Measurements from ENCODE around the gene MFRP. TPM values are rescaled to one million over a fixed set of nuclear protein-coding genes. Genes with fewer than 3 reads are reported as not detected.

The MFRP gene
- total and polyA plus RNA-seq, 9 donors: 0.11 TPM; not detected in 8

DNA sequence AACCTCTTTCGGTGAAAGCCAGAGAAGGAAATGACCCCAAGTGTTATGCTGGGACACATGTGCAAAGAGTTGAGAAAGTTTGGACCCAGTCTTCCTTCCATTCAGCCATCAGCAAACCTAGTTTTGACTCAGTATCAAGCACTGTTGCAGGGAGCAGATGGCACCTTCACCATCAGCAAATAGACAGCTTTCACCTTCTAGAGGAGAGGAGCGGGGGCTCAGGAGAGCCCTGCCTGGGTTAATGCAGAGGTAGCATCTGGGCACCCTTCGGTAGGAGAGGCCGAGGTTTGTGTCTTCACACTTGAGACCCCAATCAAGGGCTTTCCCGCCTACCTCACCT lies 16.2 kb upstream of the MFRP start:
- H3K27me3 ChIP-seq: no peaks in the 10 kb centered on the region
- H3K36me3 ChIP-seq: no peaks in the 10 kb centered on the region
- no peaks in the 10 kb centered on the region for H3K9me3 ChIP-seq
- WGBS, 3 donors: 86 to 94% (median 92%) methylated on average over 5 of the region's 5 CpGs
- TF ChIP-seq POLR2A (IDR thresholded peaks at IDR 0.05): no peak
- TF ChIP-seq EP300 (IDR thresholded peaks at IDR 0.05): no peak
- TF ChIP-seq, protein P1, sequence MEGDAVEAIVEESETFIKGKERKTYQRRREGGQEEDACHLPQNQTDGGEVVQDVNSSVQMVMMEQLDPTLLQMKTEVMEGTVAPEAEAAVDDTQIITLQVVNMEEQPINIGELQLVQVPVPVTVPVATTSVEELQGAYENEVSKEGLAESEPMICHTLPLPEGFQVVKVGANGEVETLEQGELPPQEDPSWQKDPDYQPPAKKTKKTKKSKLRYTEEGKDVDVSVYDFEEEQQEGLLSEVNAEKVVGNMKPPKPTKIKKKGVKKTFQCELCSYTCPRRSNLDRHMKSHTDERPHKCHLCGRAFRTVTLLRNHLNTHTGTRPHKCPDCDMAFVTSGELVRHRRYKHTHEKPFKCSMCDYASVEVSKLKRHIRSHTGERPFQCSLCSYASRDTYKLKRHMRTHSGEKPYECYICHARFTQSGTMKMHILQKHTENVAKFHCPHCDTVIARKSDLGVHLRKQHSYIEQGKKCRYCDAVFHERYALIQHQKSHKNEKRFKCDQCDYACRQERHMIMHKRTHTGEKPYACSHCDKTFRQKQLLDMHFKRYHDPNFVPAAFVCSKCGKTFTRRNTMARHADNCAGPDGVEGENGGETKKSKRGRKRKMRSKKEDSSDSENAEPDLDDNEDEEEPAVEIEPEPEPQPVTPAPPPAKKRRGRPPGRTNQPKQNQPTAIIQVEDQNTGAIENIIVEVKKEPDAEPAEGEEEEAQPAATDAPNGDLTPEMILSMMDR (IDR thresholded peaks at IDR 0.05): no peak
- intact Hi-C loops (cut with DNase I): no loop called here
- peaks cover 10% of the 10 kb centered on the region for H3K4me1 ChIP-seq (ENCODE audit: insufficient read depth)
- peak overlapping the region; percentile 45 for H3K4me3 ChIP-seq
- DNase-seq: no peak
- peak overlapping the region in 1 of 2 donors; percentile 54 for H3K27ac ChIP-seq

DNA sequence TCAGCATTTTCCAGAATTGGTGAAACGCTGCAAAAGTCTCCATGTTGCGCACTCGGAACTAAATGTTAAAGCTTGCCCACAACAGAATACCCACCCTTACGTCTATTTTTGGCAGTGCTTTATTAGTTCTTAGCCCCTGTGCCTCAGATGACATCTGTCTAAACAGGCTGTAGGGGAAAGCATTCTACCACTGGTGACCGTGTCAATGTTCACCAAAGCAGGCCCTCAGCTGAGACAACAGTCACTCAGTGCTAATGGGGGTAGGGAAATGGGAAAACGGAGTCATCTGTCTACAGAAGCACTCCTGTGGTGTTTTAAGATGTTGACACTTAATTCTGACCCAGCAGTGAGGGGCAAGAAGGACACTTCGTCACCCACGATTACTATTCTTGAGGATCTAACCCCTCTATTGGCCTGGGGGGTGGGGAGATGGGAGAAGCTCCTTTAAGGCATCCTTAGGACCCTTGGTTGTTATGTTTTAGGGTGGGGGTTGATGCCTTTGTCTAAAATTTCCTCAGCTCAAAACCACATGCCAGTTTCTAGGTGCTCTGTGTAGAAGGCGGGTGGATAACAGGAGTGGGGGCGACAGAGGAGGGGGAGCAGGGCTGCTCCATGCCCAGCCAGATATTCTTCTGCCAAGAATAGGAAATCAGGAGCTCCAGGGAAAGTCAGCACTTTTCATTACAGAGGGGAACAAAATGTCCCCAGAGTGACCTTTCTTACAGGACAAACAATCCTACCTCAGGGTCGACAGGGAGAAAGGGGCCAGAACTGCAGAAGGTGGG lies 15.6 kb upstream of the MFRP start:
- peak overlapping the region; percentile 45 for H3K4me3 ChIP-seq
- no peaks in the 10 kb centered on the region for H3K36me3 ChIP-seq
- DNase-seq: peak in 1 of 5 donors; percentile 16
- WGBS, 3 donors: 72 to 76% (median 74%) methylated on average over 11 of the region's 11 CpGs
- H3K27ac ChIP-seq: peak overlapping the region in 1 of 2 donors; percentile 55
- TF ChIP-seq, protein P1 (IDR thresholded peaks at IDR 0.05): no peak
- no peak for TF ChIP-seq EP300 (IDR thresholded peaks at IDR 0.05)
- TF ChIP-seq POLR2A (IDR thresholded peaks at IDR 0.05): no peak
- intact Hi-C loops (cut with DNase I): no loop called here
- peaks cover 10% of the 10 kb centered on the region for H3K4me1 ChIP-seq (ENCODE audit: insufficient read depth)
- no peaks in the 10 kb centered on the region for H3K27me3 ChIP-seq
- no peaks in the 10 kb centered on the region for H3K9me3 ChIP-seq

DNA sequence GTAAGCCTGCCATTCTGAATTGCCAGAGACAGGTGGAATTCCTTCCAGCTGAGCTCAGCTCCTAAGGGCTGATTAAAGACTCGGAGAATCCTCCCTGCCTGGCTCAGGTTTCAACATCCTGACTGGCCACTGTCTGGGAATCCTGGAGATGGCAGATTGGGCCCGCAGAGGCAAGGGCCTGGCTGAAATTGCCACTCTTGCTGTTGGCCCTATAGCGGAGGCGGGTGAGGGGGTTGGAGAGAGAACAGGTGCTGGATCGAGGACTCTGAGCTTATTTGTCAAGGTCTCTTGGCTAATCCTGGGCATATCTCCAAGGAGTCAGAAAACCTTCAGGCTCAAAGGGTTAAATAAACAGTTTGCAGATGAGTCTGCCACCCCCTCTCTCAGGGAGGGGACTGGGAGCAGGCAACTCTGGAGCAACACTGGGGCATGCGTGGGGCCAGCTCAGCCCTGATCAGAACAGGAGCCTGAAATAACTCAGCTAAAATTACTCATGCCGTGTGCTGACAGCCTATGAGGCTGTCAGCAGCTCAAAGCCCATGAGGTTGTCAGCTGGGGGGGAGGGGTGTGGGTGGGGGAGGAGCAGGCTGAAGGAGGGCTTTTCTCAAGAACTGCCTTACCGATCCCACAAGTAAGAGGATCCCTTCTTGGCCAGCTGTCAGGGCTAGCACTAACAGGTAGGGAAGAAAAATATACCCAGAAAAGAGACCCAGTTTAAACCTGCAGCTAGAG lies 14.7 kb upstream of the MFRP start:
- H3K36me3 ChIP-seq: no peaks in the 10 kb centered on the region
- H3K4me1 ChIP-seq (ENCODE audit: insufficient read depth): peaks cover 10% of the 10 kb centered on the region
- no peaks in the 10 kb centered on the region for H3K27me3 ChIP-seq
- 16 to 26% (median 18%) methylated on average over 8 of the region's 8 CpGs for WGBS, 3 donors
- H3K9me3 ChIP-seq: no peaks in the 10 kb centered on the region
- peak; percentile 34 to 71 (median 45) for DNase-seq
- peak overlapping the region; percentile 14 to 55 for H3K27ac ChIP-seq
- intact Hi-C loops (cut with DNase I): no loop called here
- TF ChIP-seq, protein P1 (IDR thresholded peaks at IDR 0.05): no peak
- no peak for TF ChIP-seq EP300 (IDR thresholded peaks at IDR 0.05)
- TF ChIP-seq POLR2A (IDR thresholded peaks at IDR 0.05): no peak
- no peak overlapping the region for H3K4me3 ChIP-seq

DNA sequence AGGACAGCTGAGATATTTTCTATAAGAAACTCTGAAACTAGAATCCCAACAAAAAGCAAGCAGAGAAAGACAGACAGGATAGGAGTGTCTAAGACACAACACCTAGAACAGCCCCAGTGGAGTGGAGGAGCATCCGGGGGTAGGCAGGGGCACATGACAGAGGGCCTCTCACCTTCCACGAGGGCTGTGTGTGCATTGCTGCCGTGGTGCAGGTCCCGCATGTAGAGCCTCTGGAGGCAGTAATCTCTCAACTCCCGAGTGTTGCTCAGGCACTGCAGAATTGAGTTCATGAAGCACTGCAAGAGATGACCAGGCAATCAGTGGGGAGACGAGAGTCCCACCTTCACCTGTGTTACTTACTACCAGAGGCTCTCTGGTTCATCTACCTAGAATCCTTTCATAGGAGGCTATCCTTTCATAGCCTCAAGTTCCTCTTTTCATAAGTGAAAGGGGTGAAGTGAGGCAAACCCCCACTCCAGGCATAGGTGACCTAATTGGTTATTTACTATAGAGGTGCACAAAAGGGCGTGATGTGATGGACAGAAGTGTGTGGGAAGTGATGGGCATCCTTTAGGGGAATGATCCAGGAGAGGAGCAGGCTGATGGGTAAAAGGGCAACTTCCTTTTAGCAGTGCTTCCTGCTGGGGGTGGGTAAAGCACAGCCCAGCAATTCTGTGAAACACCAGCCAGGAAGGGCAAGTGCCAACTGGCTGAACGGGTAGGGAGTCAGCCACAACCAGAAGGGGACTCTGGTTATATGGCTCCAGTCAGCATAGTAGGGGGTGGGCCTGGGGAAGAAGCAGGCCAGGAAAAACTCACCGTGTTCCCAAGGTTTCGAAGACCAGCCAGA lies 13.1 kb upstream of the MFRP start:
- DNase-seq: peak in 2 of 5 donors; percentile 12 to 15
- Histone ChIP-seq H3K4me3 (no peak overlapping the region), H3K4me1 (ENCODE audit: insufficient read depth) (peaks cover 6% of the 10 kb centered on the region), H3K27me3 (no peaks in the 10 kb centered on the region), H3K36me3 (no peaks in the 10 kb centered on the region), H3K9me3 (no peaks in the 10 kb centered on the region), H3K27ac (no peak overlapping the region)
- intact Hi-C loops (cut with DNase I): loop anchor here in 3 of 4 donors (5.0 to 10.0 kb wide), 2 partner anchors 115 to 118 kb away; no protein-coding TSS in a partner anchor
- TF ChIP-seq POLR2A (IDR thresholded peaks at IDR 0.05): no peak
- TF ChIP-seq, protein P1 (IDR thresholded peaks at IDR 0.05): no peak
- TF ChIP-seq EP300 (IDR thresholded peaks at IDR 0.05): no peak
- WGBS, 3 donors: 83 to 91% (median 90%) methylated on average over 10 of the region's 10 CpGs

All from ovary (tissue), 9 donors.